Loucy (cell line): ENCODE results near the gene CCK.

ENCODE experiments used
- H2AFZ ChIP-seq: fragments of 200-600 bp; sonication (generic); 2 replicates; pipeline ENCODE4 v1.6.0; 2016; ENCODE audit warnings: antibody characterized with exemption, mild to moderate bottlenecking, low read length, moderate library complexity
- H3F3A ChIP-seq: fragments of 200-600 bp; 2 replicates; pipeline ENCODE4 v1.6.0; 2016; ENCODE audit warnings: antibody characterized with exemption, low read depth, mild to moderate bottlenecking
- H3K27me3 ChIP-seq: fragments of 200-600 bp; sonication (generic); 2 replicates; pipeline ENCODE4 v1.6.1; 2014; ENCODE audit warnings: low read length, mild to moderate bottlenecking; ENCODE audit not compliant: insufficient read depth, poor library complexity, severe bottlenecking
- H3K36me3 ChIP-seq: fragments of 200-600 bp; sonication (generic); 2 replicates; pipeline ENCODE4 v1.6.1; 2016; ENCODE audit warnings: low read length; ENCODE audit not compliant: insufficient read depth
- H3K4me1 ChIP-seq: fragments of 200-600 bp; sonication (generic); 2 replicates; pipeline ENCODE4 v1.5.1; 2014; ENCODE audit warnings: low read length, mild to moderate bottlenecking; ENCODE audit not compliant: insufficient read depth, poor library complexity, severe bottlenecking
- H3K4me2 ChIP-seq: fragments of 200-600 bp; sonication (generic); 2 replicates; pipeline ENCODE4 v1.6.0; 2014; ENCODE audit warnings: antibody characterized with exemption, low read length, low read depth, mild to moderate bottlenecking; ENCODE audit not compliant: poor library complexity, severe bottlenecking
- H3K4me3 ChIP-seq: fragments of 200-600 bp; sonication (generic); 2 replicates; pipeline ENCODE4 v1.5.1; 2014; ENCODE audit warnings: low read length, mild to moderate bottlenecking, mixed read lengths; ENCODE audit not compliant: poor library complexity, severe bottlenecking
- H3K79me2 ChIP-seq: fragments of 200-600 bp; sonication (generic); 2 replicates; pipeline ENCODE4 v1.6.1; 2014; ENCODE audit warnings: low read length; ENCODE audit not compliant: insufficient read depth
- H3K9ac ChIP-seq: fragments of 200-600 bp; sonication (generic); 2 replicates; pipeline ENCODE4 v1.6.0; 2014; ENCODE audit warnings: mild to moderate bottlenecking, low read depth, low read length, moderate library complexity; ENCODE audit not compliant: poor library complexity, severe bottlenecking
- H3K9me2 ChIP-seq: fragments of 200-600 bp; sonication (generic); replicated peaks from 2 replicates; pipeline ENCODE4 v1.6.1; 2016; ENCODE audit warnings: low read depth, low read length, mixed read lengths
- H3K9me3 ChIP-seq: fragments of 200-600 bp; sonication (generic); 2 replicates; pipeline ENCODE4 v1.6.1; 2014; ENCODE audit warnings: mild to moderate bottlenecking, antibody characterized with exemption, low read length, low read depth; ENCODE audit not compliant: insufficient read depth
- H4K20me1 ChIP-seq: fragments of 200-600 bp; sonication (generic); 2 replicates; pipeline ENCODE4 v1.6.0; 2014; ENCODE audit warnings: antibody characterized with exemption, low read length, mild to moderate bottlenecking; ENCODE audit not compliant: insufficient read depth, poor library complexity, severe bottlenecking
- EZH2phosphoT487 ChIP-seq: fragments of 200-600 bp; IDR thresholded peaks from 2 replicates; pipeline ENCODE4 v1.6.1; 2018; ENCODE audit warnings: antibody characterized with exemption, mild to moderate bottlenecking, moderate library complexity, borderline replicate concordance
- TF ChIP-seq, protein P1 (sequence below): fragments of 200-600 bp; sonication (generic); conservative IDR thresholded peaks from 2 replicates; pipeline ENCODE4 v1.5.1; 2014; ENCODE audit warnings: mild to moderate bottlenecking, antibody characterized with exemption, low read length

Gene CCK

GRCh38 chr3:42267878-42268277, 1.9 kb upstream of the CCK start:
- no peak overlapping the region for H3K4me3 ChIP-seq
- H3K9ac ChIP-seq: no peak overlapping the region
- H3K4me2 ChIP-seq: no peak overlapping the region
- no peaks in the 10 kb centered on the region for H3K27me3 ChIP-seq
- no peaks in the 10 kb centered on the region for H3K9me2 ChIP-seq
- no peaks in the 10 kb centered on the region for H3K79me2 ChIP-seq
- H2AFZ ChIP-seq: no peak overlapping the region
- no peaks in the 10 kb centered on the region for H3K4me1 ChIP-seq
- H3F3A ChIP-seq: no peaks in the 10 kb centered on the region
- TF ChIP-seq, protein P1, sequence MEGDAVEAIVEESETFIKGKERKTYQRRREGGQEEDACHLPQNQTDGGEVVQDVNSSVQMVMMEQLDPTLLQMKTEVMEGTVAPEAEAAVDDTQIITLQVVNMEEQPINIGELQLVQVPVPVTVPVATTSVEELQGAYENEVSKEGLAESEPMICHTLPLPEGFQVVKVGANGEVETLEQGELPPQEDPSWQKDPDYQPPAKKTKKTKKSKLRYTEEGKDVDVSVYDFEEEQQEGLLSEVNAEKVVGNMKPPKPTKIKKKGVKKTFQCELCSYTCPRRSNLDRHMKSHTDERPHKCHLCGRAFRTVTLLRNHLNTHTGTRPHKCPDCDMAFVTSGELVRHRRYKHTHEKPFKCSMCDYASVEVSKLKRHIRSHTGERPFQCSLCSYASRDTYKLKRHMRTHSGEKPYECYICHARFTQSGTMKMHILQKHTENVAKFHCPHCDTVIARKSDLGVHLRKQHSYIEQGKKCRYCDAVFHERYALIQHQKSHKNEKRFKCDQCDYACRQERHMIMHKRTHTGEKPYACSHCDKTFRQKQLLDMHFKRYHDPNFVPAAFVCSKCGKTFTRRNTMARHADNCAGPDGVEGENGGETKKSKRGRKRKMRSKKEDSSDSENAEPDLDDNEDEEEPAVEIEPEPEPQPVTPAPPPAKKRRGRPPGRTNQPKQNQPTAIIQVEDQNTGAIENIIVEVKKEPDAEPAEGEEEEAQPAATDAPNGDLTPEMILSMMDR: no peak
- TF ChIP-seq EZH2phosphoT487: no peak
- H3K36me3 ChIP-seq: no peaks in the 10 kb centered on the region
- 0 out of 2 replicates have a peak, but pooled peaks cover 3% of the 10 kb centered on the region for H3K9me3 ChIP-seq
- no peaks in the 10 kb centered on the region for H4K20me1 ChIP-seq

DNA sequence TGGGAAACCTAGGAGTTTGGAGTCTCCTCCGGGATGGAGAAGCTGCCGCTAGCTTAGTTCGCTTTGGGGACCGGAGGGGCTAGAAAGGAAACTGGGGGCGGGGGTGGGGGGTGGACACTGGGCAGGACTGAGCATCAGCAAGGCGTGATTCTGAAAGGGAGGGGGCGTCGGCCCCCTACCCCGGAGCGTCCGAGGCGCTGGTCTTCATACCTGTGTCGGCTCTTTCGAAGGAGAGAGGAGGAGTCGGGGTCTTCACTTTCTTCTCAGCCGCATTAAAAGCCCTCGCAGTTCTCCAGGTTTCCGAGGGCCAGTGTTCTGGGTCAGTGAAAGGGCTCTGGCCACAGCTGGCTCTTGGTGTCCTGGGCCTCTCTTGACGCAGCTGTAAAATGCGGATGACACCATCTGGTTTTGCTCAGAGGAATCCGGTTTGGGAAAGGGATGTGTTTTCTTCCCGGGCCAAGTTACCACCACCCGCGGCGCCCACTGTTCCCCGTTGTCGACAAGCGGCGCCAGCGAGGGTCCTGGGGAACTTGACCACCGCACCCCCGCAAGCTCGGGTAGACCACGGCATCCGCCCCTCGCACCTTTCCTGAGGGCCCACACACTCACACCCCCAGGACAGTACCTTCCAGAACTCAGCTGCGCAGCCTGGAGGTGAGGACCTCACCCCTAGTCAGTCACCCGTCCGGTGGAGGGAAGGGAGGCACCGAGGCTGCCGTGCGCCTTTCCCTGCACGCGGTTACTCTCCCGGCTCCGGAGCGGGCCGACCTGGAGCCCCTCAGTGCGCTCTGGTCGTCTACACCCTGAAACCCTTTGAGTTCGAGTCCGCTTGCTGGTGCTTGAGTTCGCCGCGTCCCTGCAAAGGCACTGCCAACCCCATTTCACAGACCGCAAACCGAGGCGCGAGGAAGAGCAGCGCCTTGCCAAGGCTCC, 660 bp downstream of the CCK start:
- no peak overlapping the region for H2AFZ ChIP-seq
- TF ChIP-seq EZH2phosphoT487: no peak
- TF ChIP-seq, protein P1: no peak
- H3K9me3 ChIP-seq: 0 out of 2 replicates have a peak, but pooled peaks cover 3% of the 10 kb centered on the region
- H3K4me2 ChIP-seq: no peak overlapping the region
- H3K79me2 ChIP-seq: no peaks in the 10 kb centered on the region
- no peaks in the 10 kb centered on the region for H3K36me3 ChIP-seq
- no peaks in the 10 kb centered on the region for H3K27me3 ChIP-seq
- H3K4me3 ChIP-seq: no peak overlapping the region
- H3K9me2 ChIP-seq: no peaks in the 10 kb centered on the region
- no peaks in the 10 kb centered on the region for H4K20me1 ChIP-seq
- no peaks in the 10 kb centered on the region for H3F3A ChIP-seq
- no peaks in the 10 kb centered on the region for H3K4me1 ChIP-seq
- no peak overlapping the region for H3K9ac ChIP-seq

- Histone ChIP-seq H3K27me3 (no peaks in the 10 kb centered on the region), H2AFZ (no peak overlapping the region), H3K4me3 (no peak overlapping the region)
These were observed 1.5 kb downstream of the CCK start for GRCh38 chr3:42264399-42265058.

More at GRCh38 chr3:42264399-42265058, 1.5 kb downstream of the CCK start:
- Histone ChIP-seq H3K4me1 (no peaks in the 10 kb centered on the region), H3K36me3 (no peaks in the 10 kb centered on the region), H3K79me2 (no peaks in the 10 kb centered on the region), H3F3A (no peaks in the 10 kb centered on the region), H4K20me1 (no peaks in the 10 kb centered on the region), H3K9me3 (0 out of 2 replicates have a peak, but pooled peaks cover 3% of the 10 kb centered on the region), H3K9me2 (no peaks in the 10 kb centered on the region), H3K4me2 (no peak overlapping the region), H3K9ac (no peak overlapping the region)
- TF ChIP-seq, protein P1: no peak
- no peak for TF ChIP-seq EZH2phosphoT487
